Left renal cortex interstitium (tissue), 4 donors: ENCODE data around the gene AFAP1L1. TPM values are rescaled to one million over a fixed set of nuclear protein-coding genes. Genes with fewer than 3 reads are reported as not detected.

Source experiments
- DNase-seq, 4 donors: peaks; one replicate each; pipeline ENCODE4 v3.0.0-alpha.2; 2013; ENCODE audit warnings: low read depth in 4 of 4, low spot score in 2 of 4, missing footprints in 1 of 4
- polyA plus RNA-seq, 4 donors: library from polyadenylated mRNA; unstranded; fragments of 120-200 nt; gene quantifications; one replicate each; pipeline ENCODE4 v1.2.1, GENCODE V29; 2013; ENCODE audit not compliant: insufficient read length in 4 of 4

Gene AFAP1L1
- polyA plus RNA-seq, 4 donors: 17.5 to 22.8 (median 19.6) TPM

GRCh38 chr5:149367249-149367971 lies 95.8 kb downstream of the AFAP1L1 start:
- DNase-seq: peak in 1 of 4 donors; percentile 62

- no peak for DNase-seq
These were observed 96.5 kb downstream of the AFAP1L1 start for GRCh38 chr5:149367972-149368645.

DNA sequence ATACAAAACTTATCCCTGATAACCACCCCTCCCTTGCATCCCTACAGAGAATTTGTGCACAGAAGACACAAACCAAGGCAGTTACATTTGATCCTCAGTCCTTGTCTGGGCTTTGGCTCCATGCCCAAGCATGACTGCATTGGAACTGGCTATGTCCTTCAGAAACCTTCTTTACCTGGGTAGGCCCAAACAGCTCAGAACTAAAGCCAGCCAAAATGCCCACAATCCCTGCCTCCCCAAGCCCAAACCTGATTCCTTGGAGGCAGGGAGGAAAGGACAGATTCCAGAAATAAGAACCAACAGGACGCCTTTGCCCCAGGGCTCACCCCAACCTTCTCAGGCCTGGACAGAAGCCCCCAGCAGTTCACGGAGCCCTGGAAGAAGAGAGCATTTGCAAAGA lies 99.2 kb downstream of the AFAP1L1 start:
- DNase-seq: no peak

- no peak for DNase-seq
These were observed 99.8 kb downstream of the AFAP1L1 start for GRCh38 chr5:149371296-149371962.

DNA sequence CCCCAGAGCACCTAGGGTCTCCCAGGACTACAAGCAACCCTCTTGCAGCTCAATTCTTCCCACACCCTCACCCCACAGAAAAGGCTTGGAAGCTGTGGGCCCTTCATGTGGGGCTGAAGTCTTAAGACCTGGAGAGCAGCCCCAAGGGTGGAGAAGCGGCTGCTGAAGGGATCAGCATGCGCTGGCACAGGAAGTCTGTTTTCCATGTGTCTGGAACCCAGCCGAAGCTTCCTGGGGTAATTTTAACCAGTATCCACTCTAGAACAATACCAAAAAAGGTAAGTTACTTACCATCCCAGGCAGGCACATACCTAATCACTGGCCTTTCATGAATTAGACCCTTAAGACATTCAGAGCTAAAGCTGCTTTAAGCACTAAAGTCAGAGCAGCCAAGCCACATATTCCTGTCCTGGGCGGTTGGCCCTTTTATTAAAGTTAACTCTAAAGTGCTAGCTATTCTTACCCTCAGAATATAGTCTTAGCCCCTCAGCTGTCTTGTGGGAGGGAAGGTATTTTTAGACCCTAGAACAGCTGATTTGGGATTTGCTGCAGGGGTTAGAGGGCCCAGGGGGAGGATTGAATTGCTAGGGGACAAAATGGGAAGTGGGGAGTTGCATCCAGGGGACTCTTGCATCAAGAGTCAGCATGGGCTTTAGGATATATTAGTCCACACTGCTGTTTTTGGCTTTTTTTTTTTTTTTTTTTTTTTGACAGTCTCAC lies 100.6 kb downstream of the AFAP1L1 start:
- no peak for DNase-seq

DNA sequence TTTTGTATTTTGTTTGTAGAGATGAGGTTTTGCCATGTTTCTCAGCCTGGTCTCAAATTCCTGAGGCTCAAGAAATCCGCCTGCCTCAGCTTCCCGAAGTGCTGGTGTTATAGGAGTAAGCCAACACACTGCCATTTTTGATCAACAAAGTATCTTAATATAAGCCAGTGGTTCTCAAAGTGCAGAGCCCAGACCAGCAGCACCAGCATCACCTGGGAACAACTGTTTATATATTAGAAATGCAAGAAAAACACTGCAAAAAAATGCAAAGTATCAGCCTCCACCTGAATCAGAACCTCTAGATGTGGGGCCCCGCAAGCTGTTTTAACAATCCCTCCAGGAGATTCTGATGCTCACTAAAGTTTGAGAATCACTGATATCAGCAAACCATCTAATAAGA lies 101.3 kb downstream of the AFAP1L1 start:
- no peak for DNase-seq

DNA sequence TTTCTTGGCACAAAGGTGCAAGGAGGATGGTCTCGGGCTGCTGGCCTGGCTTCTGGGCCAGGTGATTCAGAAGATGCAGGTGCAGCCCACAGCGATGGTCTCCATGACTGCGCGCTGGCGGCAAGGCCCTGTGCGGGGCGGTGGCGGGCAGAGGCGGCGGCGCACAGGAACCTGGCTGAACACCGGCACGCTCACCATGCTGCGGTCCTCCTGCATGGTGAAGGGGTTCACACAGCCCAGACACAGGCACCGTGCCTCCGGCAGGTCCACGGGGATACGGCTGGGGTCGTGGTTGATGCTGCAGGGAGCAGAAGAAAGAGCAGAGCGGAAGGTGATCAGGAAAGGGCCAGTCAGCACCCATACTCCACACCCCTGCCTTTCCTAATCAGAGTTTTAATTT lies 102.6 kb downstream of the AFAP1L1 start:
- no peak for DNase-seq

DNA sequence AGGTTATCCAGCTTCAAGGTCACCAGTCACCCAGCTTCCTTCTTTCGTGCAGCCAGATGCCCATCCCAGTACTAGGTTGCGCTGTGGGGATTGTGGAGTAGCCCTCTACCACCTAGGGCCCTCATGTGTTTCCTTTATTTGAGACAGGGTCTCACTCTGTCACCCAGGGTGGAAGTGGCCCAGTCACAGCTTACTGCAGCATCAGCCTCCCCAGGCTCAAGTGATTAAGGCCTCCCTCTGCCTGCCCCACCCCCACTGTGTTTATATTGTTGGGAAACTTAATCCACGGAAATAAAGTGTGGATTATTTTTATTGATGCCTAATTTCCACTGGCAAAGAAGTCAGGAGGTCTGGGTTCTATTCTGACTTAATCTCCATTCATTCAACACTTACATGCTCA lies 103.1 kb downstream of the AFAP1L1 start:
- DNase-seq: no peak

DNA sequence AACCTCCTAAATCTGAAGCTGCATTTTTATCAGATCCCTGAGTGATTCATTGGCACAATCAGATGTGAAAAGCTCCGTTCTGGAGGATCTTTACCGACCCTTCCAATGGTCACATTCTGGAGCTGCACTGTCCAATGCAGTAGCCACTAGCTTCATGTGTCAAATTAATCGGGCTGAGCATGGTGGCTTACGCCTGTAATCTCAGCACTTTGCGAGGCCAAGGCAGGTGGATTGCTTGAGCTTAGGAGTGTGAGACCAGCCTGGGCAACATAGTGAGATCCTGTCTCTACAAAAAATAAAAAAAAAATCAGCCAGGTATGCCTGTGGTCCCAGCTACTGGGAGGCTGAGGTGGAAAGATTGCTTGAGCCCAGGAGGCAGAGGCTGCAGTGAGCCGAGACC lies 103.8 kb downstream of the AFAP1L1 start:
- no peak for DNase-seq

GRCh38 chr5:149376104-149376503 lies 104.4 kb downstream of the AFAP1L1 start:
- DNase-seq: no peak

GRCh38 chr5:149376711-149377447 lies 105.2 kb downstream of the AFAP1L1 start:
- no peak for DNase-seq

GRCh38 chr5:149378241-149378820 lies 106.7 kb downstream of the AFAP1L1 start:
- no peak for DNase-seq

DNA sequence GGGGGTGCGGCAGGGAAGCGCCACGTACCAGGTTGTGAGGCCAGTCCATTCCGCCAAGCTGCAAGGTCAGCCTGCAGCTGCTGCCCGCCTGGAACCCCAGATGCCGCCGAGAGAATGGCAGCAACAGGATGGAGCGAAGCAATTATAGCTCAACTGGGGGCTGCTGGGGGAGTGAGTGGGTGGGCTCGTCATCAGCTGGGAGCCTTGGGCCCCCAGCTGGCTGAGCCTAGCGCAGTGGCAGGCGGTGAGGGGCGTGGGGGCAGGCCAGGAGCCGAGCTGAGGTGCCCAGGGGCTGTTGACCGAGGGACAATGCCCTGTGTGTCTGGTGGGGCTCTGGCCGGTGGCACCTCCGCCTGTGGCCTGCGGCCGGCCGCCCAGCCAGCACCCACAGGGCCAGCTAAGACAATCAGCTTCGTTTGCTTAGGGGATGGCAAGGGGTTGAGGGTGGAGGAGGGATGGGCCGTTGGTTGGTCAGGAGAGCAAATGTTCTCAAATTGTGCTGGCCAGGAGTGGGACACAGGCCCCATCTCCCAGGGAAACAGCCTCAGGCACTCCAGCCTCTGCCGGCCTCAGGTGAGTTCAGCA lies 107.6 kb downstream of the AFAP1L1 start, which contains the start of gene IL17B:
IL17B (minus strand) TSS at position 116 of the 585 bp plus-strand sequence; CDS start at position 49, 67 bp downstream.
- no peak for DNase-seq

- peak in 1 of 4 donors; percentile 50 for DNase-seq
These were observed 108.2 kb downstream of the AFAP1L1 start for GRCh38 chr5:149379818-149380374.

DNA sequence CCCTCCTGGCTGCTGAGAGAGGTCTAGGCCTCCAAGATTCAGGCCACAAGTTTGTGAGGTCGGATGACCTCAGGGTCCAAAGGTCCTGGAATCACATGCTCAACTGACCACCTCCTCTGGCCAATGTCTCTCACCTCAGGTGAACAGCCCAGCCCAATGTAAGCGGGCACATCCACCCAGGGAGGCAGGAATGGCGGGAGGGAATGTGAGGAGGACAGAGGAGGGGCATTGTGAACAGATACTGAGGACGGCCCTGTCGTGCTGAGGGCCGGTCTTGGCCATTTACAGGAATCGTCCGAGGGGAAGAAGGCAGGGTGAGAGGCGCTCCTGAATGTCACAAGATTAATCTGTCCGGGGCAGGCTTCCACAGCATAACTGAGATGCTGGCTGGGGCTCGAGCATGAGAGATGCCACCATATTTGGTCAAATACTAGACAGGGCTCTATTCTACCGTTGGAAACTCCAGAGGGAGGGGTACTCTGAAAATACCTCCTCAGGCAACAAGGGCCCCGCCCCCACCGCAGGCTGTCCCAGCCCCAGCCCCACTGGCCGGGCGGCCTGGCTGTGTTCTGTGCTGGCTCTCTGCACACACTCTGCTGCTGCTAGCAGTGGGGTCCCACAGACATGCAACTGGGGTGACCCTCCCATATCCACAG lies 108.9 kb downstream of the AFAP1L1 start:
- DNase-seq: no peak

DNA sequence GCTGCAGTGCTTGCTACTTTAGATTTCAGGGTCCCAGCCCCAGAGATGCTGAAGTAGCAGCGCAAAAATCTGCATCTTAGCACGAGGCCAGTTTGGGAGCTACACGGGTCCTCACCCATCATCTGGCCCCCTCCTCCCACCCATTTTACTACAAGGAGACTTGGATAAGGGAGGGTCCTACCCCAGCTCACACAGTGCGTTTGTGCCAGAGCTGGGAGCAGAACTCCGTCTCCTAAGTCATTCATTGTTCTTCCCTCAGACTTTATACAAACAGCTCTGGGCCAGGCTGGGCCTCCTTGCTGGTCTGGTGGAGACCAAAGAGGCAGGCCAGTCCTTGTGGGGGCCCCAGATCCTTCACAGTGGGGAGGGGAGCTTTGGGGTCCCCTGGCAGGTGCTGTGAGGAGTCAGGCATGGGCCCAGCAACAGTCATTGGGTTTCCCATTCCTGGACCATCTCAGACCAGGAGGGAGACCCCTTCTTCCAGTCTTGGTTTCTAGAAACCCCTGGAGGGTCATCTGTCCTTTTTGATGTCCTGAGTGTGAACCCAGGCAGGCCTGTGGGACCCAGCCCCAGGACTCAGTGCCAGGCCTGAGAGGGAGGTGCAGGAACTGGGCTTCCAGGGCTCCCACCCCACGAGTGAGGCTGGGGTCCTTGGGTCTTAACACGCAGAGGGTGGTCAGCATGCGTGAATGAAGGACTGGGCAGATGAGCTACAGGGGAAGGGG lies 109.8 kb downstream of the AFAP1L1 start:
- no peak for DNase-seq

- DNase-seq: peak in 1 of 4 donors; percentile 69
These were observed 110.3 kb downstream of the AFAP1L1 start for GRCh38 chr5:149381986-149382338.
